Measurements from ENCODE around the gene DIP2B.
"Not testable (repeated sequence)": the region's sequence is repeated elsewhere in the genome, so short reads cannot be mapped to it uniquely, and the experiment has no call there.

Gene DIP2B

DNA sequence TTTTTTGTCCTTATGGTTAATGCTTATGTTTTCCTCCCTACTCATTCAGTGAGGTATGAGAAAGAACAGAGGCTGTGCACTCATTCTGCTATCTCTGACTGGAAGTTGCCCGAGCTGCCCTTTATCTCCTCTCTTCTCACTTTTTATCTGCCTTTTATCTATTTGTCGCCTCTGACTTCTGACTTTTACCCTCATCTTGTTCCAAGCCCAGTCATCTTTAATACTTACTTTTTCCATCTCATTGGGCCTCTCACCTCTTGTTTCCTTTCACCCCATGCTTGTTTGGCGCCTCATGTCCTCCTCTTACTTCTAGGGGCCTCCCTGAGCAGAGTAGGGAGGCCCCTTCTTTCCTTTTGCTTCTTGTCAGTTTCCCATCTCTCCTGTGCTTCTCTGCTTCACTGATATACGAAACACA, 50.7 kb downstream of the DIP2B start:
- DNase-seq, result no peak

DNA sequence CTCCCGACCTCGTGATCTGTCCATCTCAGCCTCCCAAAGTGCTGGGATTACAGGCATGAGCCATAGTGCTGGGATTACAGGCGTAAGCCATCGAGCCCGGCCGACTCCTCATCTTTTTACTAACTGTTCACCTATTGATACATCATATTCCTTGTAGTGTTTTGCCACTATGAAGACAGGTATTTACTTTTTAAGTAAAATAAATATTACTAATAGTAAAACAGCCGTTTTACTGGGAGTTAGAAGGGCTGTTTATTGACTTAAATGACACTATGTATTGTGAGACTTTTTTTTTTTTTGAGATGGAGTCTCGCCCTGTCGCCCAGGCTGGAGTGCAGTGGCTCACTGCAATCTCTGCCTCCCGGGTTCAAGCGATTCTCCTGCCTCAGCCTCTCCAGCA, 51.5 kb downstream of the DIP2B start:
- no peak for DNase-seq

DNA sequence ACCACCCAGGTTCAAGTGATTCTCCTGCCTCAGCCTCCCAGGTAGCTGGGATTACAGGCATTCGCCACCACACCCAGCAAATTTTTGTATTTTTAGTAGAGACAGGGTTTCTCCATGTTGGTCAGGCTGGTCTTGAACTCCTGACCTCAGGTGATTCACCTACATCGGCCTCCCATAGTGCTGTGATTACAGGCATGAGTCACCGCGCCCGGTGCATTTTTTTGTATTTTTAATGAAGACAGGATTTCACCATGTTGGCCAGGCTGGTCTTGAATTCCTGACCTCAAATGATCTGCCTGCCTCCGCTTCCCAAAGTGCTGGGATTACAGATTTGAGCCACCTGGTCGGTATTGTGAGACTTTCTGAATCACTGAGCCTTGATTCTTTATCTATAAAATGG, 52.0 kb downstream of the DIP2B start:
- not testable (repeated sequence) for DNase-seq

DNA sequence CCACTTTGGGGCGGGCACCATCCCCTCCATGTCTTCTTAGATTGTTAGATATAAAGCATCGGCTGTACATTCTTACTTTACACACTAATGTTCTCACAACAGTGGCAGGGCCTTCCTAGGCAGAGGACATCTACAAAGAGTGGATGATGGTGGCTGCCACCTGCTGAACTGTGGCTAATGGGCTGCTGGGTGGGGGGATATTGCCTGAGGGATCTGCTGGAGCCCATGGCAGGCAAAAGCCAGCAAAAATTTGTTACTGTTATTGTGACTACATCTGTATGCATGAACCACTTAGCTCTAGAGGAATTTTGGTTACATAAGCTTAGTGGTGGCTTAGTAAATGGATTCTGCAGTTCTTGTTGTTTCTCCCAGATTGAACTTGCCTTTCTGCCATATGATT, 52.6 kb downstream of the DIP2B start:
- no peak for DNase-seq

DNA sequence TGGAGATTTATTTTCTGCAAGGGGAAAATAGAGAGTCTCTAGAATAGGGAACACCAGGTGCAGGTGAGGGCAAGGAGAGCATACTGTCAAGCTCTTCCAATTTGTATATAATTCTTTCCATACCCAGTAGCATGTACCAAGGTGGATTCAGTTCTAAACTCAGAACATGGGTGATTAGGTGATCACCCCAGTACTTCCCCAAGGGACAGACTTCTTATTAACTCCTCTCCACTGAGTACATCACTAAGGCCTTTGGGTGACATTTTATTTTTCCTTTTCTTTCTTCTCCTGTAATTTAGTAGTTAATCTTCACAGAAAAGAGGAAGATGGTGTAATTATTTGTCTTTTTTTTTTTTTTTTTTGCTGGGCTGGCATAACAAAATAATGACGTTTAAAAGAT, 54.2 kb downstream of the DIP2B start:
- no peak for DNase-seq

DNA sequence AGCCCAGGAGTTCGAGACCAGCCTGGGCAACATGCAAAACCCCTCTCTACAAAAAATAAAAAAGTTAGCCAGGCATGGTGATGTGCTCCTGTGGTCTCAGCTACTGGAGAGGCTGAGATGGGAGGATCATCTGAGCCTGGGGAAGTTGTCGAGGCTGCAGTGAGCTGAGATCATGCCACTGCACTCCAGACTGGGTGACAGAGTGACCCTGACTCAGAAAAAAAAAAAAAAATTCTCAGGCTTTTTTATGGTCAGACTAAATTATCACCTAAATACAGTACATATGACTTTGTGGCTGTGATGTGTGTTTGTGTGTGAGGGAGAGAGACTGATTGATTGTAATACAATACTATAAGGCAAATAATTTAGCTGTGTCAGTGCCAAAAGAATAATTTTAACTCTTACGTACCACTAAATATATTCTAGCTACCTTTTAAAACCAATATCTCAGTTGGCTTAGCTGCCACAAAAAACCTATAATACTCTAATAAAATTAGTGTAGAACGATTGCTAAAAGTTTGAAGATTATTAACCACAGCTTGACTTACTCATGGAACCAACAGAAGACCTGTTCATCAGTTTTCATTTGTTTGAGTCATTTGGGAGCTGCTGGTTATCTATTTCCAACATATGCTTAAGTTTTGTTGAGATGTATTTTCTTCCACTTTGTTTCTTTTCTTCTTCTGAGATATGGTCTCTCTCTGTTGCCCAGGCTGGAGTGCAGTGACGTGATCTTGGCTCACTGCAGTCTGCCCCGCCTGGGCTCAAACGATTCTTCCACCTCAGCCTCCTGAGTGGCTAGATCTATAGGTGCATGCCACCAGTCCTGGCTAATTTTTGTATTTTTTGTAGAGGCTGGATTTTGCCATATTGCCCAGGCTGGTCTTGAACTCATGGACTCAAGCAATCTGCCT, 58.0 kb downstream of the DIP2B start:
- no peak for DNase-seq

DNA sequence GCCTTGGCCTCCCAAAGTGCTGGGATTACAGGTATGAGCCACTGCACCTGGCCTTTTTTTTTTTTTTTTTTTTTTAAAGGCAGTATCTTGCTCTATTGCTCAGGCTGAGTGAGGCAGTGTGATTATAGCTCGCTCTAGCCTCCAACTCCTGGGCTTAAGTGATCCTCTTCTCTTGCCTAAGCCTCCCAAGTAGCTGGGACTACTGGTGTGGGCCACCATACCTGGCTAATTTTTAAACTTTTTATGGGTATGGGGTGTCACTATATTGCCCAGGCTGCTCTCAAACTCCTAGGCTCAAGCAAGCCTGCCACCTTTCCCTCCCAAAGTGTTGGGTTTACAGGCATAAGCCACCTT, 58.6 kb downstream of the DIP2B start:
- no peak for DNase-seq

DNA sequence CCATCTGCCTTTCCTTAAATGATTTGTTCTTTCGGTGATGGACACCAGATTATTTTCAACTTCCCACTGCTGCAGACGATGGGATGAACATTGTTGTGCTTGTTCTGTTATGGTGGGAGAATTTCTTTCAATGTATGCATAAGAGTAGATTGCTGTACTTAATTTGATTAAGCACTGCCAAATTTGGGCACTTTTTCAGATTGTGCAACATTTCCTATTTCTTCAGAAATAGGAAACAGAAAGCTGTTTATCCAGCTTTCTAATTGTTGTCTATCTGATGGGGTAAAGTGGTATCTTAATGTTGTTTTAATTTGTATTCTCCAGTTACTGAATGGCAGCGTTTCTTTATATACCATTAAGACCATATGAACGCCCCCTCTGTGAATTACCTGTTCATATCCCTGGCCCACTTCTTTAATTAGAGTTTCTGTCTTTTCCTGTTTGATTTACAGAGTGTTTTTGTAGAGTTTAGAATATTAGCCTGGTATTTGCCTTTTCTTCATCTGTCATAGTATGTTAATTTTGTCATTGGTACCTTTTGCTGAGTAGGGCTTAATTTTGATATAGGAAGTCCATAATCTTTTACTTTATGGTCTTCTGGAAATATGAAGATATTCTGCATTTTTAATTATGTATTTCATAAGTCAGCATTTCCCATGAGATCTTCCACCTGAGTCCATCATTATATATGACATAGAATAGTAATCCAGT, 59.6 kb downstream of the DIP2B start:
- DNase-seq, result no peak

DNA sequence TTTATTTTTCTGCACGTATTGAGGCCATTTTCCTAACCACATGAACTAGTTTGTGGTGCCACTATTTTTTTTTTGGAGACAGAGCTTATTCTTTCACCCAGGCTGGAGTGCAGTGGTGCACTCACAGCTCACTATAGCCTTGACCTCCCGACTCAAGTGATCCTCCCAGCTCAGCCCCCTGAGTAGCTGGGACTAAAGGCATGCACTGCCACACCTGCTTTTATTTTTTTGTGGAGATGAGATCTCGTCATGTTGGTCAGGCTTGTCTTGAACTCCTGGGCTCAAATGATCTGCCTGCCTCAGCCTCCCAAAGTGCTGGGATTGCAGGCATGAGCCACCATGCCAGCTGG, 60.1 kb downstream of the DIP2B start:
- no peak for DNase-seq

DNA sequence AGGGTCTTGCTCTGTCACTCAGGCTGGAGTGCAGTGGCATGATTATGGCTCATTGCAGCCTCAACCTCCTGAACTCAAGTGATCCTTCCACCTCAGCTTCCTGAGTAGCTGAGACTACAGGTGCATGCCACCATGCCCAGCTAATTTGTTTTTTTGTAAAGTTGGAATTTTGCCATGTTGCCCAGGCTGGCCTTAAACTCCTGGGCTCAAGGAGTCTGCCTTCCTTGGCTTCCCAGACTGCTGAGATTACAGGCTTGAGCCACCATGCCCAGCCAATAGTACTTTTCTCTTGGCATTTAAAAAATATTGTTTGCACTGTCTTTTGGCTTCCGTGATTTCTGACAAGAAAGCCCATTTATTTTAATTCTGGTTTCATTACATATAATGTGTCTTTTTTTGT, 61.3 kb downstream of the DIP2B start:
- DNase-seq, result no peak

DNA sequence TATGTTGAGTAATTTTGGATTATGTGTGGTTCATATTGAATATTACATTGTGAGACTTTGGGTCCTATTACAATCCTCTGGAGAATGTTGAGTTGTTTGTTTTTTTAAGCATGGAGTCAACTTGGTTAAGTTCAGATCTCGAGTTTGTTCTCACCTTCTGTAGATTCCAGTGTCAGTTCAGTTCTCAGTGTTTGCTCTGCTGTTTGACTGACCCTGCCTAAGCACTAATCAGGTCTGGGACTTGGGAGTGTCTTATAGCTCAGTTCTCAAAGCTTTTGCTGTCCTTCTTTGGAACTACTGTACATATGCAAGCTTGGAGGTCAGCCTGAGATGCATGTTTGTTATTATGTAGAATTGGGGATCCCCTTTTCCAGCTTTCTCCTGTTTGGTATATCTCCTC, 63.1 kb downstream of the DIP2B start:
- DNase-seq, result no peak

DNA sequence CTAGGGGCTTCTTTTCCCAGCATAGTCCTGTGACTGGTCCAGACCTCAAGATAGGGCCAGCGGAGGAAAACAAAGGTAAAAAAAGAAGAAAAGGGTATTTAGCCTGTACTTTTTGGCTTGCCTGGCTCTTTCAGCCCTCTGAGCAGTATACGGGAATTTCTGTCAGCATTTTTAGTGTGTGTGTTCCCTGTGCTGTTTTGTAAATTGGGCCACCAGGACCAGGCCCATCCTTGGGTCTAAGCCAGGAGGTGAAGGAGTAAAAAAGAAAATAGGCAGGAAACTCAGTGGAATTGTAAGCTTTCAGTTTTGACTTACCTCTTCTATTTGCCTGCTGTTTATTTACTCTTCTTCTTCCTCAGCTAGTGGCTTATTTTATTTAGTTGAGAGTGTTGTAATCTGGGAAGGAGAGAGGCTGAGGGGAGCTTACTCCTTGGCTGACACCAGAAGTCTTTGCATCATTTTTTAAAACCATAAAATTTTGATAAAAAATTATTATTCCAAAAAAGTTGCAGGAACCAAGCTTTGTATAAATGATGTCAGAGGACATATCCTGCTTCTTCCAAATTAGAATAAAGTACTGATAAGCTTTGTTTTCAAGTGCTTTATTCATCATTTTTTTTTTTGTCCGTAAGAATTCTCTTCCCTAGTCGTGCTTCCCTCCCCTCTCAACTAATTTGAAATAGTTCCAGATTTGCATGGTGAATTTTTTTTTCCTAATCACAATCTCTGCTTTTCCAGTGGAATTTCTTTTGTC, 63.7 kb downstream of the DIP2B start:
- no peak for DNase-seq

DNA sequence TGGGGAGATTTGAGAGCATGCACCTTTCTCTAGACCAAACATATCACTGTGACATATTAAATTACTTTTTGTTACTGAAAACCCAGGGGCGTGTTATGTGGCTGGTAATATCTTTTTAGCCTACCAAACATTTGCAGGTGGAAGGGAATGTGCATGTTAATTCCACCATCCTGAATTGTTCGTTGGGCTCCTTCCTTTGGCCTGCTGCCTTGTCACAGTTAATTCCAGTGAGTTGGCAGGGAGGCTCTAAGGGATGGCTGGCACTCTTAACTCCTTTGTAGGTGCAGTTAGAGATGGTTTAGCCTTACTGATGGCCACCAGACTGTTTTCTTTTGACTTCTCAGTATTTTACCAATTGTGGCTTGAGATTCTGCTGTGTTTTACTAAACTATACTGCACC, 64.5 kb downstream of the DIP2B start:
- no peak for DNase-seq

DNA sequence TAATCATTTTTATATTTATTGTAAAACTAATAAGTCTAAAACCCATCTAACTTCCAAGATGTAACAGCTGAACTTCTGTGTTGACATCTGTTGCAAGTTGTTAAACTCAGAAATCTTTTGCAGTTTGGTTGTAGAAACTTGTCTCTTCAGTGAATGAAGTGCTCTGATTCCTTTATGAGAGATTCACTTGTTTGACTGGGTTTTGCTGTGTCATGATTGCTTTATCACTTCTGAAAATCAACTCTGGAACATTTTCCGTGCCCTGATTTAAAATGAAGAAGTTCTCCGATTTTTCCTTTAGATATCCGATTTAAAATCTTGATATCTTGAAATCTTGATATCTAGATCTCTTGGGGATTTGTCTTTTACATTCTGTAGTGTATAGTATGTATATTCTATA, 65.1 kb downstream of the DIP2B start:
- DNase-seq, result no peak

DNA sequence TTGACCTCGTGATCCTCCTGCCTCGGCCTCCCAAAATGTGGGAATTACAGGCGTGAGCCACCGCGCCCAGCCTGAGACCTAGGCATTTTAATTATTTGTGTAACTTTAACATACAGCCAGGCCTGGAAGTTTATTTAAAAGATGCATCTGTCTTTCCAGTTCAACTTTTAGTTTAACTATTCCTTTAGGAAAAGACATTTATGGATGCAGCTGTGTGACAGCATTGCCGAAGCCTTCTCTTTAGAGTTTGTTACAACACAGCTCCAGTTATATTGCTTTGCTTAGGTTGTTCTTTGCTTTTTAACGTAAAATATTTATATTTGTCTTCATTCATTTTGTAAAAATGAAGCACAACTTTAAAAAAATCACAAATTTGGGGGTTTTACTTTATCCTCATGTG, 67.0 kb downstream of the DIP2B start:
- DNase-seq, result no peak

DNA sequence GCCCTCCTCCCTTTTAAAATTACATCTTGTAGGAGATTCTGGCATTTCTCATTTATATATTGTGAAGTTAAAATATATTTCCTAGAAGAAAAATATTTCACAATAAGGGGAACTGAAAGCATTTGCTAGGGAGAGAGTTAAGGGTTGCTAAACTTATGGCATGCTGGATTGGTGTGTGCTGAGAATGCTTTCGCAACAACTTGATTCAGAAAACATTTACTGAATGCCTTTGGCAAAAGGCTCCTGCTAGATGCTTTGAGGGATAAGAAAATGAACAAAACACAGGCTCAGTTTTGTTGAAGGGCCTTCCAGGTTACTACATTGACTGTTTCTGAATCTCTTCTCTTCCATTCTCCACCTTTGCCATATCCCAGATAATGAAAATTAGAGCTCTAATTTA, 67.5 kb downstream of the DIP2B start:
- DNase-seq, result no peak

DNA sequence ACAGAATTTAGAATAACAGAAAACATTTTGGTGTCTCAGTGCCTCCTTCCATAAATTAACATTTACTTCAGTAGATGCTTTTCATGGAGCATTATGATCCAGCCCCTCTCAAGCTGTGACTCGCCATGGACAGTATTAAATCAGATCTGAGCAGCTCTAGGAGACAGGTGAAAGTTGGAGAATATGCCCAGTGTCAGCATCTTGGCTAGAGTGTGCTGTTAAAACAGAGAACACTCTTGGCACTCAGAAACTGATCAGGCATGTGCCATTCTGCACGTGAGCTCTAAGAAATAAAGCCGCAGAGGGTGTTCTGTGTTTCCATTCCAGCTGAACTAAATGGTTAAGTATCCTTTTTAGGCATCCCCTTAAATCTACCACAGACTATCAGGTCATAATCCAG, 68.0 kb downstream of the DIP2B start:
- no peak for DNase-seq

DNA sequence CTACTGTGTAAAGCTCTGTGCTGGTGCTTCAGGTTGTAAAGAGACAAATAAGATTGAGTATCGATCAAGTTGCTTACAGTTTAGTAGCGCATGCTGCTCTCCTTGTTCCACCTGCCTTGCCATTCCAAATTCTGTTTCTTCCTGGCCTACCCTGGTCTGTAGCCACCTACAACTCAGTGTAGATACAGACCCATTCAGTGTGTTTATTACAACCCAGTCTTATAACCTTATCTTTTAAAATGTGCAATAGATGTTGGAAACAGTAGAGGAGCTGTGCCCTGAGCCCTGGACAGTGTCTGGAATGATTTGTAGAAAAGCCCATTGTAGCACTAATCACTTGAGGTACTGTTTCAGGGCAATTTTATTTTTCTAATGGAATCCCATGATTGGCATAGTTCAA, 68.5 kb downstream of the DIP2B start:
- DNase-seq, result no peak

DNA sequence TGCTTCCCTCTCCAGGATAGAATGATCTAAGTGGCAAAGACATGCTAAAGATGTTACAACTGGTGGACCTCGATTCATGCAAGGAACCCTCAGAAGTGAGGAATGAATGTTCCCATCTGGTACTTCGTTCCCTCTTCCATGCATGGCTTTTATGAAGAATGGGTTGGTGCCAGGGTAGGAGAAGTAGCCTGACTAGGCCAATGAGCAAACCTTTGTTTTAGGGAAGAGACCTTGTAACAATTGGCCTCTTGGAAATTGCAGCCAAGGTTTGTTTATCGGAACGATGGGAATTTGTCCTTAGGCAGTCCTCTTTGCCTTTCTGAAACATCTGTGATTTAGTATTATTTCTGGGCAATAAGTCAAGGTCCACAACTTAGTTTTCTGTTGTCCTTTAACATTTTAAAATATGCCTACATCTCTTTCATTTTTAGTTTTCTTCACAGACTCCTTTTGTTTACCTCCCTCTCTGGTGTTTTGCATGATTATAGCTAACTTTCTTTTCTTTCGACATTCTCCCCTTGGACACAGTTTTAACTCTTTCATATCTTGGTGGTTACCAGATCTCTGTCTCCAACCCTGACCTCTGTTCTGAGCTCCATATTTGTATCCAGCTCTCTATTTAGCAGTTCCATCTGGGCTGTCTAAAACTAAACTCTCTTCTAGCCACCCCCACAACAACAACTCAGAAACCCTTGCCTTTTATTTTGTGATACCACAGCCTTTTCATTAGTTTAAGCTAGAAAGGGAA, 70.0 kb downstream of the DIP2B start:
- no peak for DNase-seq

DNA sequence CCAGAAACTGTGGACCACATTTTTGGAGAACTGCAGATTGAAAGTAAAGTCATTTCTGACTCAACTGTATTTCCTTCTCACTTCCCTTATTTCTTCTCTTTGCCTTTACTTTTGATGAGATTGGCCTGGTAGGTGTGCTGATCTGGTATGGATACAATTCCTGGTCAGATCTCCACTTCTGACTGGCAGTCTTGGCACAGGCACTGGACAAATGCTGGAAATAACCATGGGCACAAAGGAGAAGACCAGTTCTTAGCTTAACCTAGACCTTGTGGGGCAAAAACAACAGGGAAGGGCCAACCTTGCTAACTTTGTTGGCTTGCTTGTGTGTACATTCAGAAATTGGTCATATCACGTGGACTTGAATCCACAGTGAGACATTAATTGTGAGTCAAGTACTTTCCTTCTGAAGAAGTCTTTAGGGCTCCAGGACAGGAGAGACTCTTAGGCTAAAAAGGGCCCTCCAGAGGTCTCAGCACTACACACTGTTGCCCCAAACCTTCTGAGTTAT, 75.0 kb downstream of the DIP2B start:
- DNase-seq, result no peak

DNA sequence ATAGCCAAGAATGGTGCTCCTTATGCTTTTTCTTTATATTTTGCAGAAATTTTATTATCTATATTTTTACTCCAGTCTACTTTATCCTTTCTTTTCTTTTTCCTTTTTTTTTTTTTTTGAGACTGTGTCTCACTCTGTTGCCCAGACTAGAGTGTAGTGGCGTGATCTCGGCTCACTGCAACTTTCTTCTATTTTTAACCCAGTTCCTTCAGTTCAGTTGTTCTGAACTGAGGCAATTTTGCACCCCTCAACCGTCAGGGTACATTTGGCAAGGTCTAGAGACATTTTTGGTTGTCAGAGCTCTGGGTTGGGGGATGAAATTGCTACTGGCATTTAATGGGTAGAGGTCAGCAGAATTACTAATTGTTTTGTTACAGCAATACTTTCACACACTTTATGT, 75.7 kb downstream of the DIP2B start:
- no peak for DNase-seq

DNA sequence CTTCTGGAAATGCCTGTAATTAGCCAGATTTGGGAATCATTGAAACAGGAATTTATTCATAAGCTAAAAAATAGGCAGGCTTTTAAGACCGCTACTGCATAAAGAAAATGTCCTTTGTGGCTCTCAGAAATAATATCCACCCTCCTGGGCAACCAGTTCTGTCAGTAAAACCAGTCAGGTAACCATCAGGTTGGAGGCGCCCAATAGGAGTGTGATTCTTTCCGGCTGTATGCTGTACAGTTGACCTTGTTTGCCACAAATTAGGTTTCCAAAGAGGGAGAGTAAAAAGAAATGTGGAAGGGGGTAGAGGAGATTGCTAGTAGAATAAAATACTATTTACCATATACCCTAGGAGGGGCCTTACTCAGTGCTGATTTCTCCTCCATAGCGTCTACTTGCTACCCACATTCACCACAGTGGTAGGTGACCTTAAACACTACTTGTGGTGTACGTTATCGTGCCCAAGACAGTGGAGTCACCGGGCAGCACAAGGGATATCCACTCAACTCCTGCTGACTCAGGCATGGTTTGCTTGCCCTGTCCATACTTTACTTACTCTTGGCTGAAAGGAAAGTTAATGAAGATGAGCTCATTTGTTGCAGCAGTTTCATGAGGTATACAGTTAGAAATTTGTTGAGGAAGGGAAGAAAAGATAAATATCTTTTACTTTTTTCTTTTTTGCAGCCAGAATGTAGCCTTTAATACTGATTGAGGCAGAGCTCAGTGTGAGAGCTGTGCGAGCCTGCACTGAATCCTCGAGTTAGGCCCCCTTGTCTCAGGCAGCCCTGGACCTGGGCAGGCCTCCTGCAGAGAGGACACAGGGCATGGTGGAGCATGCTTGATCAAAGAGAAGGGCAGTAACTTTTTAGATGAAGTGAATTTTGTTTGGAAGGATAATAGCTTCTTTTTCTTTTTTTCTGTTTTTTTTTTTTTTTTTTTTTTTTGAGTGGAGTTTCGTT, 76.7 kb downstream of the DIP2B start:
- DNase-seq, result no peak

Data from NK-92 treated with Interleukin-12 subunit alpha and Interleukin-12 subunit beta, amount 100 ng/mL, for 24 hours (cell line).